Mucosa of descending colon (tissue), 3 donors: ENCODE measurements around the gene BMP15. TPM values are rescaled to one million over a fixed set of nuclear protein-coding genes. Genes with fewer than 3 reads are reported as not detected.

ENCODE experiments used
- ATAC-seq: fragments of 200-7000 bp; cut with Tn5 transposase; one replicate; pipeline ENCODE4 v1.9.1; 2020; ENCODE audit warnings: mild to moderate bottlenecking, moderate library complexity
- DNase-seq, 3 donors: peaks; one replicate each; pipeline ENCODE4 v3.0.0-alpha.2; 2020
- H3K36me3 ChIP-seq: fragments of 200-600 bp; one replicate; pipeline ENCODE4 v1.8.0; 2021; ENCODE audit warnings: low read depth, mild to moderate bottlenecking
- H3K4me1 ChIP-seq: fragments of 200-600 bp; one replicate; pipeline ENCODE4 v1.8.0; 2021; ENCODE audit warnings: low read depth, mild to moderate bottlenecking
- H3K4me3 ChIP-seq: fragments of 200-600 bp; one replicate; pipeline ENCODE4 v1.8.0; 2021; ENCODE audit warnings: mild to moderate bottlenecking
- H3K9me3 ChIP-seq: fragments of 200-600 bp; one replicate; pipeline ENCODE4 v1.8.0; 2021; ENCODE audit warnings: mild to moderate bottlenecking
- intact Hi-C, 2 donors: fragments of 100-400 bp; cut with DNase I in 1 of 2; cut with micrococcal nuclease in 1 of 2; formaldehyde crosslinking; loops; one replicate each; pipeline versions ENCODE4 v1.11.0 to v1.11.1; 2022; cut with DNase I, micrococcal nuclease
- total RNA-seq, 3 donors: library from RNA; stranded (reverse); fragmentation: NEBNext Ultra II Directional in 2 of 3; extraction: Animal tissue kit (Norgen Biotek cat#: 25700) in 2 of 3; gene quantifications; one replicate each; pipeline versions ENCODE4 v1.2.1 to v1.2.4, GENCODE V29; 2021 to 2023
- TF ChIP-seq, protein P1 (sequence below): fragments of 200-600 bp; IDR thresholded peaks from one replicate; pipeline ENCODE4 v1.8.0; 2022; ENCODE audit warnings: antibody characterized with exemption, mild to moderate bottlenecking
- donor health status: DM: no; HTN: no; CAD: no; lungs with moderate emphysema.
- donor health status: DM: no; HTN: no; CAD: no.
- donor health status: DM: no; HTN: yes; CAD: no.

Gene BMP15
- total RNA-seq, 3 donors from 2014 or later, result not detected

DNA sequence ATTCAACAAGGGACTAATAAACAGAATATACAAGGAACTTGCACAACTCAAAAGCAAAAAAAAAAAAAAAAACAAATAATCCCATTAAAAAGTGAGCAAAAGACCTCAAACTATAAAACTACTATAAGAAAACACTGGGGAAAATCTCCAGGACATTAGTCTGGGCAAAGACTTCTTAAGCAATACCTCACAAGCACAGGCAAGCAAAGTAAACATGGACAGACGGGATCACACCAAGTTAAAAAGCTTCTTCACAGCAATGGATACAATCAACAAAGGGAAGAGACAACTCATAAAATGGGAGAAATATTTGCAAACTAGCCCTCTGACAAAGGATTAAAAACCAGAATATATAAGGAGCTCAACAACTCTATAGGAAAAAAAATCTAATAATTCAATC is 17.1 kb upstream of the BMP15 start:
- intact Hi-C loops, result no loop called here
- no peak overlapping the region for H3K4me3 ChIP-seq
- ATAC-seq, result no peak
- TF ChIP-seq, protein P1, sequence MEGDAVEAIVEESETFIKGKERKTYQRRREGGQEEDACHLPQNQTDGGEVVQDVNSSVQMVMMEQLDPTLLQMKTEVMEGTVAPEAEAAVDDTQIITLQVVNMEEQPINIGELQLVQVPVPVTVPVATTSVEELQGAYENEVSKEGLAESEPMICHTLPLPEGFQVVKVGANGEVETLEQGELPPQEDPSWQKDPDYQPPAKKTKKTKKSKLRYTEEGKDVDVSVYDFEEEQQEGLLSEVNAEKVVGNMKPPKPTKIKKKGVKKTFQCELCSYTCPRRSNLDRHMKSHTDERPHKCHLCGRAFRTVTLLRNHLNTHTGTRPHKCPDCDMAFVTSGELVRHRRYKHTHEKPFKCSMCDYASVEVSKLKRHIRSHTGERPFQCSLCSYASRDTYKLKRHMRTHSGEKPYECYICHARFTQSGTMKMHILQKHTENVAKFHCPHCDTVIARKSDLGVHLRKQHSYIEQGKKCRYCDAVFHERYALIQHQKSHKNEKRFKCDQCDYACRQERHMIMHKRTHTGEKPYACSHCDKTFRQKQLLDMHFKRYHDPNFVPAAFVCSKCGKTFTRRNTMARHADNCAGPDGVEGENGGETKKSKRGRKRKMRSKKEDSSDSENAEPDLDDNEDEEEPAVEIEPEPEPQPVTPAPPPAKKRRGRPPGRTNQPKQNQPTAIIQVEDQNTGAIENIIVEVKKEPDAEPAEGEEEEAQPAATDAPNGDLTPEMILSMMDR, result no peak
- DNase-seq, result no peak
- H3K4me1 ChIP-seq, result no peaks in the 10 kb centered on the region
- no peaks in the 10 kb centered on the region for H3K9me3 ChIP-seq
- H3K36me3 ChIP-seq, result no peaks in the 10 kb centered on the region

DNA sequence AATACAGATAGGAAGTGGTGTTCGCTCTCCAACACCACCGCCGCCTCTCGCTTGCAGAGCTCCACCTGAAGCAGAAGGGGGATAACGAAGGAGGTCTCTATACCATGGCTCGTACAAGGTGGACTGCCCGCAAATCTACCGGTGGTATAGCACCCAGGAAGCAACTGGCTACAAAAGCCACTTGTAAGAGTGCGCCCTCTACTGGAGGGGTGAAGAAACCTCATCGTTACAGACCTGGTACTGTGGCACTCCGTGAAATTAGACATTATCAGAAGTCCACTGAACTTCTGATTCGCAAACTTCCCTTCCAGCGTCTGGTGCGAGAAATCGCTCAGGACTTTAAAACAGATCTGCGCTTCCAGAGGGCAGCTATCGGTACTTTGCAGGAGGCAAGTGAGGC is 5.2 kb upstream of the BMP15 start:
- Histone ChIP-seq H3K36me3 (no peaks in the 10 kb centered on the region), H3K9me3 (no peaks in the 10 kb centered on the region), H3K4me1 (no peaks in the 10 kb centered on the region), H3K4me3 (no peak overlapping the region)
- intact Hi-C loops, result loop anchor here in 1 of 2 donors (5.0 kb wide), 1 partner anchor 48 kb away; no protein-coding TSS in a partner anchor
- peak in 1 of 3 donors; percentile 27 for DNase-seq
- TF ChIP-seq, protein P1, result no peak
- ATAC-seq, result no peak

DNA sequence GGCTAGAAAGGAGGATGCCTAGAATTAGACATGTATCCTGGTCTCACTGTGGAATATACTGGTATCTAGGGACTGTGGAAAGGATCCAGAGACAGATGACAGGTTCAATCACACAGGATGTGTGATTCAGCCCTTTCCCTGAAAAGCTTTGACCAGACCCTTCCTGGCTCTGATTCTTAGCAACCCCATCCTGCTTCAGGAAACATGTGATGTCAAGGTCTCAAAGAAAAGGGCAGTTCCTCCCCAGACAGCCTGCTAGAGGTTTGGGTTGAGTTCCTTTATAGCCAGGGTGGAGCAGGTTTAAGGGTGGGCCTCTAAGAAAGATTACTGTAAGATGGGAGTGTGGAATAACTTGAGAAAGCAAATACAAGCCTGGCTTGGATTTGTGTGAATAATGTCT is 3.0 kb downstream of the BMP15 start:
- peak; percentile 50 for ATAC-seq
- TF ChIP-seq, protein P1, result no peak
- intact Hi-C loops, result no loop called here
- no peaks in the 10 kb centered on the region for H3K4me1 ChIP-seq
- DNase-seq, result no peak
- no peaks in the 10 kb centered on the region for H3K9me3 ChIP-seq
- no peaks in the 10 kb centered on the region for H3K36me3 ChIP-seq
- no peak overlapping the region for H3K4me3 ChIP-seq

DNA sequence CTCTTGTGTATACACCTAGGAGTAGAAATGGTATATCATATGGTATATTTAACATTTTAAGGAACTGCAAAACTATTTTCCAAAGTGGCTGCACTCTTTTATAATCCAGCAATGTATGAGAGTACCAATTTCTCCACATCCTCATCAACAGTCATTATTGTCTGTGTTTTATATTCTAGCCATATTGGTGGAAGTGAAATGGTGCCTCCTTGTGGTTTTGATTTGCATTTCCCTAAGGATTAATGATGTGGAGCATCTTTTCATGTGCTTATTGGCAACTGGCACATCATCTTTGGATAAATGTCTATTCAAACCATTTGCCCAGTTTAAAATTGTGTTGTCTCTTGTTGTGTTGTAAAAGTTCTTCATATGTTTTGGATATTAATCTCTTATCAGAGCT is 9.6 kb downstream of the BMP15 start:
- DNase-seq, result peak in 1 of 3 donors; percentile 30
- Histone ChIP-seq H3K4me3 (no peak overlapping the region), H3K4me1 (no peaks in the 10 kb centered on the region), H3K36me3 (no peaks in the 10 kb centered on the region), H3K9me3 (no peaks in the 10 kb centered on the region)
- no peak for ATAC-seq
- TF ChIP-seq, protein P1, result no peak
- intact Hi-C loops, result no loop called here

DNA sequence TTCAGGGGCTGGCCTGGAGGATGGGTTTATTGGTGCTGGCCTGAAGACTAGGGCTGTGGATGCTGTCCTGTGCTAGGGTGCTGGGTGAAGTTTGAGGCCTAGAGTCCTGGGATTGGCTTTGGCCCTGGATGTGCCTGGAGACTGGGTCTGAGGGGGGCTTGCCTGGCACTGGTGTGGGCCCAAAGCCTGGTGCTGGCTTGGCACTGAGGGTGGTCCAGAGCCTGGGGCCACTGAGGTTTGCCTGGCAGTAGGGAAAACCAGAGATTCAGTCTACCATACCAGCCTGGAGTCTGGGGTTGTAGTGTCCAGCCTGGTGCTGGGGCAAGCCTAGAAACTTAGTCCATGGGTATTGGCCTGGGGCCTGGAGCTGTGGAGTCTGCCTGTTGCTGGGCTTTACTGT is 16.6 kb downstream of the BMP15 start:
- intact Hi-C loops, result no loop called here
- TF ChIP-seq, protein P1, result no peak
- DNase-seq (no peak), ATAC-seq (no peak)
- no peak overlapping the region for H3K4me3 ChIP-seq
- H3K36me3 ChIP-seq, result no peaks in the 10 kb centered on the region
- no peaks in the 10 kb centered on the region for H3K9me3 ChIP-seq
- no peaks in the 10 kb centered on the region for H3K4me1 ChIP-seq

DNA sequence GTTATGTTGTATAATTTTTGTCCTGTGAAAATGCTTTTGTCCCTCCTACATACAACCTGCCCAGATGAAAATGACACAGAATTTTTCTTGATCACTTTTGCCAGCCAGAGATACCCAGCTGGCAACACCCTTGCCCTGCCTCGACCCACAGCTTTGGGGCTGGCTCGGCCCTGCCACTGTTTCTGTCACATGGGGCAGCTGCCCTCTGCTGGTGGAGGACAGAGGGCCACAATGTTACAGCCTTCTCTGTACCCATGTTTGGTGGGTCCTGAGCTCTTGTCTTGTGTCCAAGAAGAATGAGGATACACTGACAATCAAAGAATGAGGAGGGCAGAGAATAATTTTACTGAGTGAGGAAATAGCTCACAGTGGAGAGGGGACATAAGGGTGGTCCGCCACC is 31.1 kb downstream of the BMP15 start:
- Histone ChIP-seq H3K36me3 (no peaks in the 10 kb centered on the region), H3K9me3 (no peaks in the 10 kb centered on the region), H3K4me3 (no peak overlapping the region), H3K4me1 (no peaks in the 10 kb centered on the region)
- TF ChIP-seq, protein P1, result no peak
- intact Hi-C loops, result no loop called here
- peak in 2 of 3 donors; percentile 22 to 28 for DNase-seq
- ATAC-seq, result no peak
